ENCODE results near the gene ANXA11. TPM values are rescaled to one million over a fixed set of nuclear protein-coding genes. Genes with fewer than 3 reads are reported as not detected.
"Not testable (repeated sequence)": the region's sequence is repeated elsewhere in the genome, so short reads cannot be mapped to it uniquely, and the experiment has no call there.

Gene ANXA11
- total and polyA plus RNA-seq, 8 donors, result 90.9 to 298 (median 103) TPM

- Histone ChIP-seq H3K27me3 (no peaks in the 10 kb centered on the region), H3K36me3 (no peaks in the 10 kb centered on the region), H3K4me1 (peaks cover 0 to 24% of the 10 kb centered on the region in 2 donors), H3K4me3 (no peak overlapping the region), H3K27ac (peak overlapping the region in 1 of 2 donors; percentile 67), H3K9me3 (no peaks in the 10 kb centered on the region)
- TF ChIP-seq, protein P1, sequence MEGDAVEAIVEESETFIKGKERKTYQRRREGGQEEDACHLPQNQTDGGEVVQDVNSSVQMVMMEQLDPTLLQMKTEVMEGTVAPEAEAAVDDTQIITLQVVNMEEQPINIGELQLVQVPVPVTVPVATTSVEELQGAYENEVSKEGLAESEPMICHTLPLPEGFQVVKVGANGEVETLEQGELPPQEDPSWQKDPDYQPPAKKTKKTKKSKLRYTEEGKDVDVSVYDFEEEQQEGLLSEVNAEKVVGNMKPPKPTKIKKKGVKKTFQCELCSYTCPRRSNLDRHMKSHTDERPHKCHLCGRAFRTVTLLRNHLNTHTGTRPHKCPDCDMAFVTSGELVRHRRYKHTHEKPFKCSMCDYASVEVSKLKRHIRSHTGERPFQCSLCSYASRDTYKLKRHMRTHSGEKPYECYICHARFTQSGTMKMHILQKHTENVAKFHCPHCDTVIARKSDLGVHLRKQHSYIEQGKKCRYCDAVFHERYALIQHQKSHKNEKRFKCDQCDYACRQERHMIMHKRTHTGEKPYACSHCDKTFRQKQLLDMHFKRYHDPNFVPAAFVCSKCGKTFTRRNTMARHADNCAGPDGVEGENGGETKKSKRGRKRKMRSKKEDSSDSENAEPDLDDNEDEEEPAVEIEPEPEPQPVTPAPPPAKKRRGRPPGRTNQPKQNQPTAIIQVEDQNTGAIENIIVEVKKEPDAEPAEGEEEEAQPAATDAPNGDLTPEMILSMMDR (IDR thresholded peaks at IDR 0.05), result no peak
- intact Hi-C loops (cut with DNase I), result no loop called here
- DNase-seq, result peak in 1 of 4 donors; percentile 58
- peak; percentile 51 for ATAC-seq
Observed at GRCh38 chr10:80252296-80252887, 47.1 kb upstream of the ANXA11 start.

DNA sequence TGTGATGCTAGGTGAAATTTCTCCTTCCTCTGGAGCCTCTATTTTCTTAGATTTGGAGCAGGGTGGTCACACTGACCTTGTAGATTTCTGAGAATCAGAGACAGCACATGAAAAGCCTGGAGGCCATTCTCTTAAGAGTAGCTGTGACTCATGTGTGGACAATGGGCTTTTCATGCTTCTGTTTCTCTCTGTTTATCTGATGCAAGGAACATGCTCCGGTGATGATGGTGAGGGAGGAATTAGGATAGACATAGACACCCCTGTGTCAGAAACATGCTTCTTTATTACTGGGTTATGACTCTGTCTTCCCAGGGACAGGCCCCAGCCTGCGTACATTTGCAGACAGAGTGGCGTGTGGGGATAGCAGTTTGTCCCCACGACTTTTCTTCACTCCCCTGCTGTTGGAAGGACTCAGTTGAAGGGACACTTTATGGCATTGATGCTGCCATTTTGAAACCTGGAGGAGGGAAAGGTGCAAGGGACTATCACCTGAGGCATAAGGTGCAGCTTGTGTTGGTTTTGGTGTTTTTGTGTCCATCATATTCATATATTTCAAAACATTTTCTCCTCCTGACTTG lies 46.5 kb upstream of the ANXA11 start:
- intact Hi-C loops (cut with DNase I), result not testable (repeated sequence)

GRCh38 chr10:80250399-80250798 lies 45.1 kb upstream of the ANXA11 start:
- peak; percentile 73 for ATAC-seq

More for the DNA sequence above, 46.5 kb upstream of the ANXA11 start:
- H3K36me3 ChIP-seq, H3K27me3 ChIP-seq, H3K4me3 ChIP-seq, DNase-seq, ATAC-seq, H3K27ac ChIP-seq, H3K9me3 ChIP-seq: not testable (repeated sequence)
- H3K4me1 ChIP-seq, result peaks cover 0 to 24% of the 10 kb centered on the region in 2 donors

DNA sequence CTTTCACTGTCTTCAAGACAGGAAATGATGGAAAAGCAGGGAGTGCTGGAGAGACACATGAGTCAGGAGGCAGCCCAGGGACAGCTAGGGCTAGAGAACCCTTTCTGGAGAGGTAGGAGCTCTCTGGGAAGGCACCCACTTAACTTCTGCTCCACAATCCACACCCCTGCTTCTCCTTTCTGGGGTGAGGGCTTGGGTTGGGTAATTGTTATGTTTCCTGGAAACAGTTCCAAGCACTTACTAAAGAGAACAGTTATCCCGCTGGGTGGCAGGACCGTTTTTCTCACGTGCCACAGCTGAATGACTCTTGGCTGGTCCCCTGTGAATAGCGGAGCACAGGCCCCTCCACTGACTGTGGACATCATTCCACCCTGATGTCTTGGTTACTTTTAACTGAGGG lies 44.6 kb upstream of the ANXA11 start:
- H3K9me3 ChIP-seq; H3K36me3 ChIP-seq; H3K4me3 ChIP-seq; H3K27me3 ChIP-seq; DNase-seq; H3K27ac ChIP-seq; intact Hi-C loops (cut with DNase I): not testable (repeated sequence)
- H3K4me1 ChIP-seq, result peaks cover 0 to 24% of the 10 kb centered on the region in 2 donors
- peak; percentile 43 for ATAC-seq

More at GRCh38 chr10:80250399-80250798, 45.1 kb upstream of the ANXA11 start:
- intact Hi-C loops (cut with DNase I); H3K36me3 ChIP-seq; H3K27me3 ChIP-seq; H3K4me3 ChIP-seq; H3K27ac ChIP-seq; DNase-seq; H3K9me3 ChIP-seq: not testable (repeated sequence)
- peaks cover 0 to 24% of the 10 kb centered on the region in 2 donors for H3K4me1 ChIP-seq

DNA sequence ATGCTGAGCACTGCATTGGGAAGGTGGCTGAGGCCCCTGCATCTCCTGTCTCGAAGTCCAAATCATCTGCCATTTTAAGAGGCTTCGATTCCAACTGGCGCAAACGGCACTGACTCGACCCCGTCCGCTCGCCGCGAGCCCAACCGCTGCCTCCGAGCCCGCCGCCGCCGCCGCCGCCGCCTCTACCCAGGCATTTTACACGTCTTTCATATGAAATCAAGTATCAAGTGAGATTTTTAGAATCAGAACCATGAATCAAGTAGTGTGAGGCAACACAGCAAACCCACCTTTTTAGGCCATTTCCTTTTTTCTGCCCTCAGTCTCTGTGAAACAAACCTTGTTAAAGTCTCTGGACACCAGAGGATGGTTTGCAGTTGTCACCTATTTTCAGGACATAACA lies 42.3 kb upstream of the ANXA11 start:
- intact Hi-C loops (cut with DNase I); H3K27ac ChIP-seq; H3K9me3 ChIP-seq; DNase-seq; H3K27me3 ChIP-seq; H3K4me1 ChIP-seq; H3K4me3 ChIP-seq; H3K36me3 ChIP-seq; ATAC-seq: not testable (repeated sequence)

GRCh38 chr10:80244371-80244770 lies 39.0 kb upstream of the ANXA11 start:
- H3K27me3 ChIP-seq; ATAC-seq; H3K4me1 ChIP-seq; DNase-seq; H3K36me3 ChIP-seq; H3K4me3 ChIP-seq; intact Hi-C loops (cut with DNase I); H3K27ac ChIP-seq; H3K9me3 ChIP-seq: not testable (repeated sequence)

GRCh38 chr10:80242341-80242740 lies 37.0 kb upstream of the ANXA11 start:
- intact Hi-C loops (cut with DNase I); H3K36me3 ChIP-seq; H3K9me3 ChIP-seq; H3K4me3 ChIP-seq; DNase-seq; H3K27ac ChIP-seq; ATAC-seq; H3K4me1 ChIP-seq; H3K27me3 ChIP-seq: not testable (repeated sequence)

- H3K4me1 ChIP-seq, DNase-seq, ATAC-seq: not testable (repeated sequence)
Observed at GRCh38 chr10:80236457-80236856, 31.1 kb upstream of the ANXA11 start.

GRCh38 chr10:80234331-80235235 lies 29.2 kb upstream of the ANXA11 start:
- ATAC-seq; H3K4me3 ChIP-seq; H3K4me1 ChIP-seq; H3K27me3 ChIP-seq; H3K27ac ChIP-seq; H3K36me3 ChIP-seq; H3K9me3 ChIP-seq; intact Hi-C loops (cut with DNase I); DNase-seq: not testable (repeated sequence)

More at GRCh38 chr10:80236457-80236856, 31.1 kb upstream of the ANXA11 start:
- intact Hi-C loops (cut with DNase I); H3K4me3 ChIP-seq; H3K27ac ChIP-seq; H3K36me3 ChIP-seq; H3K27me3 ChIP-seq; H3K9me3 ChIP-seq: not testable (repeated sequence)

DNA sequence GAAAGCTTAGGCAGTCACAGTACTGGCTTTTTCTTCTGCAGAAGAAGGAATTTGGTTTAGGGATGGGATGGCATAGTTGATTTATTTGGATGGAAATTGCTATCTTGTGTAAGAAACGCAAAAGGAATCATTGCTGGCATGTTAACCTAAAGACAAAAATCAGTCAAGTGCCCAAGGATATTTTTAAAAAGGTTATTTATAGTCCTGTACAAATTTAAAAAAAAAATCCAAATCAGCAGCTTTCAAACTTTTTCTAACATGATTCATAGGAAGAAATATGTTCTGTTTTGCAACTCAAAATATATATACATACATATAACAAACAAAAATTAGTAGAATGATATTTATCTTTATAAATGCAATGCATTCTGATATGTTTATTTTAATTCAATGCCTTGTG lies 28.5 kb upstream of the ANXA11 start:
- H3K9me3 ChIP-seq; H3K27me3 ChIP-seq; intact Hi-C loops (cut with DNase I); H3K4me1 ChIP-seq; H3K27ac ChIP-seq; H3K4me3 ChIP-seq; H3K36me3 ChIP-seq; ATAC-seq; DNase-seq: not testable (repeated sequence)

DNA sequence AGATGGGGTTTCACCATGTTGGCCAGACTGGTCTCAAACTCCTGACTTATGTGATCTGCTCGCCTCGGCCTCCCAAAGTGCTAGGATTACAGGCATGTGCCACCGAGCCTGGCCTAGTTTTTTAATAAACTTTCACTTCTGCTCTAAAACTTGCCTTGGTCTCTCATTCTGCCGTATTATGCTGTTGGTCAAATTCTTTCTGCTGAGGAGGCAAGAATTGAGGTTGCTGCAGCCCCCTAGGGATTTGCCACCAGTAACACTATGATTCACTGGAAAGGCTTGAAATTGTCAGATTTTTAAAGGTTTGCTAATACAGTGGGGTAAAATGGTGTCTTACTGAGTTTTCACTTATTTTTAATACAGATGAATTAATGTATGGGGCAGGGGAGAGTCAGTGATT lies 21.4 kb upstream of the ANXA11 start:
- not testable (repeated sequence) for H3K4me3 ChIP-seq, H3K36me3 ChIP-seq, H3K27ac ChIP-seq, H3K27me3 ChIP-seq, DNase-seq, H3K4me1 ChIP-seq, H3K9me3 ChIP-seq, ATAC-seq
- intact Hi-C loops (cut with DNase I), result loop anchor here in 1 of 2 donors (10.0 kb wide), 1 partner anchor 162 kb away; no protein-coding TSS in a partner anchor

GRCh38 chr10:80223031-80223419 lies 17.7 kb upstream of the ANXA11 start:
- not testable (repeated sequence) for ATAC-seq, H3K36me3 ChIP-seq, H3K4me3 ChIP-seq, H3K4me1 ChIP-seq, DNase-seq, H3K27ac ChIP-seq, H3K27me3 ChIP-seq, H3K9me3 ChIP-seq
- intact Hi-C loops (cut with DNase I), result loop anchor here in 1 of 2 donors (5.0 to 10.0 kb wide), 2 partner anchors 81 to 158 kb away; no protein-coding TSS in a partner anchor

Data from left lung (tissue), 10 donors.